ENCODE measurements around the gene ACSF2.

ACSF2 gene

DNA sequence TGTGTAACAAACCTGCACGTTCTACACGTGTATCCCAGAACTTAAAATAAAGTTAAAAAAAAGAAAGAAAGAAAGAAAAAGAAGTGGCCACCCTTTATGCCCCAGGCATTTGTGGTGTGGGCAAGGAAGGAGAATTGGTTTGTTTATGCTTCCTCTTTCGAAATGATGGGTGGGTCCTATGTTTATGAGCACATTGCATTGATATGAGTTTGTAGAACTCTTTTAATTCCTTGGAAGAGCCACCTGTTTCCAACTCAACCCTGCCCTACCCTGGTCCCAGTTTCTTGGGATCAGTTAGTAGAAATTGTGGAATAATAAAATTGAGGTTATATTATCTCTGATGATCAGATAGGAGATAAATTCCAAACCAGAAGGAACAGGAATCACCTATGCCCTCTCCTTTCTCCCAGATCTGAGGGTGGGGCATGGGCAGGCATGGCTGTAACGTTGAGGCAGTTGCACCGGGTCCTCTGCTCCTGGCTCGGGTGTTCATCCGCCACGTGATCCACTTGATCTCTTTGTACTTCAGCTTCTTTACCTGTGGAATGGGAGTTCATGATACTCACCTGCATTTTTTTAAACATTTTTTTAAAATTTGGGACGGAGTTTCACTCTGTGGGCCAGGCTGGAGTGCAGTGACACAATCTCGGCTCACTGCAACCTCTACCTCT, 26.7 kb downstream of the ACSF2 start:
- H3F3A ChIP-seq (ENCODE audit: insufficient read depth), result no peaks in the 10 kb centered on the region
- no peaks in the 10 kb centered on the region for H3K27me3 ChIP-seq (ENCODE audit: low read length)
- H3K36me3 ChIP-seq (ENCODE audit: low read length), result no peaks in the 10 kb centered on the region
- H3K4me2 ChIP-seq (ENCODE audit: low read depth, low read length, poor library complexity, severe bottlenecking), result no peak overlapping the region
- H2AFZ ChIP-seq (ENCODE audit: low read depth, low read length, severe bottlenecking), result no peak overlapping the region
- H3K79me2 ChIP-seq (ENCODE audit: insufficient read depth, low read length), result no peaks in the 10 kb centered on the region
- H3K27ac ChIP-seq (ENCODE audit: low read depth, low read length), result no peak overlapping the region
- no peaks in the 10 kb centered on the region for H4K20me1 ChIP-seq (ENCODE audit: low read depth, low read length)
- no peaks in the 10 kb centered on the region for H3K9me3 ChIP-seq (ENCODE audit: insufficient read depth, low read length)
- no peak overlapping the region for H3K9ac ChIP-seq (ENCODE audit: low read length)
- no peaks in the 10 kb centered on the region for H3K9me2 ChIP-seq (replicated peaks; ENCODE audit: insufficient read depth, low read length)
- no peak overlapping the region for H3K4me3 ChIP-seq (ENCODE audit: insufficient read depth, low read length, poor library complexity, severe bottlenecking)
- no peak for TF ChIP-seq EZH2phosphoT487 (conservative IDR thresholded peaks at IDR 0.05; ENCODE audit: low read length)
- TF ChIP-seq, protein P1, sequence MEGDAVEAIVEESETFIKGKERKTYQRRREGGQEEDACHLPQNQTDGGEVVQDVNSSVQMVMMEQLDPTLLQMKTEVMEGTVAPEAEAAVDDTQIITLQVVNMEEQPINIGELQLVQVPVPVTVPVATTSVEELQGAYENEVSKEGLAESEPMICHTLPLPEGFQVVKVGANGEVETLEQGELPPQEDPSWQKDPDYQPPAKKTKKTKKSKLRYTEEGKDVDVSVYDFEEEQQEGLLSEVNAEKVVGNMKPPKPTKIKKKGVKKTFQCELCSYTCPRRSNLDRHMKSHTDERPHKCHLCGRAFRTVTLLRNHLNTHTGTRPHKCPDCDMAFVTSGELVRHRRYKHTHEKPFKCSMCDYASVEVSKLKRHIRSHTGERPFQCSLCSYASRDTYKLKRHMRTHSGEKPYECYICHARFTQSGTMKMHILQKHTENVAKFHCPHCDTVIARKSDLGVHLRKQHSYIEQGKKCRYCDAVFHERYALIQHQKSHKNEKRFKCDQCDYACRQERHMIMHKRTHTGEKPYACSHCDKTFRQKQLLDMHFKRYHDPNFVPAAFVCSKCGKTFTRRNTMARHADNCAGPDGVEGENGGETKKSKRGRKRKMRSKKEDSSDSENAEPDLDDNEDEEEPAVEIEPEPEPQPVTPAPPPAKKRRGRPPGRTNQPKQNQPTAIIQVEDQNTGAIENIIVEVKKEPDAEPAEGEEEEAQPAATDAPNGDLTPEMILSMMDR (IDR thresholded peaks at IDR 0.05; ENCODE audit: insufficient read depth, low read length, poor library complexity, severe bottlenecking), result no peak

DNA sequence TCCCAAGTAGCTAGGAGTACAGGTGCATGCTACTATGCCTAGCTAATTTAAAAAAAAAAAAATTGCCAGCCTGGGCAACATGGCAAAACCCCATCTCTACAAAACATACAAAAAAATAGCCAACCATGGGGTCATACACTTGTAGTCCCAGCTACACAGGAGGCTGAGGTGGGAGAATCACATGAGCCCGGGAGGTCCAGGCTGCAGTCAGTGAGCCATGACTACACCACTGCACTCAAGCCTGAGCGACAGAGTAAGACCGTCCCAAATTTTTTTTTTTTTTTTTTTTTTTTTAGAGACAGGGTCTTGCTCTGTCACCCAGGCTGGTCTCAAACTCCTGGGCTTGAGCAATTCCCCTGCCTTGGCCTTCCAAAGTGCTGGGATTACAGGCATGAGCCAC, 27.9 kb downstream of the ACSF2 start:
- Histone ChIP-seq H3K79me2 (ENCODE audit: insufficient read depth, low read length) (no peaks in the 10 kb centered on the region), H3K27me3 (ENCODE audit: low read length) (no peaks in the 10 kb centered on the region), H4K20me1 (ENCODE audit: low read depth, low read length) (no peaks in the 10 kb centered on the region), H2AFZ (ENCODE audit: low read depth, low read length, severe bottlenecking) (no peak overlapping the region), H3K9me3 (ENCODE audit: insufficient read depth, low read length) (no peaks in the 10 kb centered on the region), H3K4me2 (ENCODE audit: low read depth, low read length, poor library complexity, severe bottlenecking) (no peak overlapping the region), H3K9me2 (replicated peaks; ENCODE audit: insufficient read depth, low read length) (no peaks in the 10 kb centered on the region), H3K36me3 (ENCODE audit: low read length) (no peaks in the 10 kb centered on the region), H3K27ac (ENCODE audit: low read depth, low read length) (no peak overlapping the region), H3F3A (ENCODE audit: insufficient read depth) (no peaks in the 10 kb centered on the region), H3K4me3 (ENCODE audit: insufficient read depth, low read length, poor library complexity, severe bottlenecking) (no peak overlapping the region), H3K9ac (ENCODE audit: low read length) (no peak overlapping the region)
- TF ChIP-seq, protein P1 (IDR thresholded peaks at IDR 0.05; ENCODE audit: insufficient read depth, low read length, poor library complexity, severe bottlenecking), result no peak
- TF ChIP-seq EZH2phosphoT487 (conservative IDR thresholded peaks at IDR 0.05; ENCODE audit: low read length), result no peak

DNA sequence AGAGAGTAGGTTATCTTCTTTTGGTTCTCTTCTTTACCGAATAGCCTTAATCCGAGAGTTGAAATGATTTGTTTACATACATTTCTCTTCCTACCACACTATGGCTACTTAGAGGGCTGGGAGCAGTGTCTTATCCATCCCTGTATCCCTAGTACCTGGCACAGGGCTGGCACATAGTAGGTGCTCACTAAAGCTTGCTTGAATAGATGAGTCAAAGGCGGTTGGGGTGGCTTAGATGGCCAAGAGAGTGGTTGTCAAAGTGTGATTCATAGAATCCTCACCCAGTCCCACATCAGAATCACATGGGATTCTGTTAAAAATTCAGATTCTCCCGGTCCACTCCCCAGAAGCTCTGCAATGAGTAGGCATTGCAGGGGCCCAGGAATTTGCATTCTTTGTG, 31.6 kb downstream of the ACSF2 start:
- Histone ChIP-seq H3K9ac (ENCODE audit: low read length) (no peak overlapping the region), H3K27me3 (ENCODE audit: low read length) (no peaks in the 10 kb centered on the region), H3K4me3 (ENCODE audit: insufficient read depth, low read length, poor library complexity, severe bottlenecking) (no peak overlapping the region), H3K36me3 (ENCODE audit: low read length) (no peaks in the 10 kb centered on the region), H2AFZ (ENCODE audit: low read depth, low read length, severe bottlenecking) (no peak overlapping the region), H3K9me3 (ENCODE audit: insufficient read depth, low read length) (no peaks in the 10 kb centered on the region), H3K4me2 (ENCODE audit: low read depth, low read length, poor library complexity, severe bottlenecking) (no peak overlapping the region), H3K27ac (ENCODE audit: low read depth, low read length) (no peak overlapping the region), H4K20me1 (ENCODE audit: low read depth, low read length) (no peaks in the 10 kb centered on the region), H3F3A (ENCODE audit: insufficient read depth) (no peaks in the 10 kb centered on the region), H3K9me2 (replicated peaks; ENCODE audit: insufficient read depth, low read length) (no peaks in the 10 kb centered on the region), H3K79me2 (ENCODE audit: insufficient read depth, low read length) (no peaks in the 10 kb centered on the region)
- no peak for TF ChIP-seq EZH2phosphoT487 (conservative IDR thresholded peaks at IDR 0.05; ENCODE audit: low read length)
- TF ChIP-seq, protein P1 (IDR thresholded peaks at IDR 0.05; ENCODE audit: insufficient read depth, low read length, poor library complexity, severe bottlenecking), result no peak

Data from SU-DHL-6 (cell line).